HuH-7.5 (cell line): Measurements from ENCODE around the gene ZNF23.

ENCODE experiments used
- DNase-seq: peaks from one replicate; pipeline ENCODE4 v3.0.0; 2011; ENCODE audit warnings: low spot score

The ZNF23 gene

GRCh38 chr16:71467810-71468209 is 5.8 kb upstream of the ZNF23 start:
- no peak for DNase-seq

- DNase-seq = no peak
Observed at GRCh38 chr16:71464231-71464630, 2.2 kb upstream of the ZNF23 start.

- DNase-seq = no peak
Observed at GRCh38 chr16:71460941-71461340, 1.1 kb downstream of the ZNF23 start.

- no peak for DNase-seq
Observed at GRCh38 chr16:71460236-71460635, 1.8 kb downstream of the ZNF23 start.

- no peak for DNase-seq
Observed at GRCh38 chr16:71459510-71459909, 2.5 kb downstream of the ZNF23 start.

GRCh38 chr16:71456801-71457200 is 5.2 kb downstream of the ZNF23 start:
- DNase-seq = no peak

GRCh38 chr16:71453036-71453435 is 9.0 kb downstream of the ZNF23 start:
- DNase-seq = no peak

GRCh38 chr16:71449020-71449419 is 13.0 kb downstream of the ZNF23 start:
- no peak for DNase-seq

GRCh38 chr16:71448274-71448866 is 13.7 kb downstream of the ZNF23 start:
- DNase-seq = no peak

- DNase-seq = no peak
Observed at GRCh38 chr16:71443714-71444113, 18.3 kb downstream of the ZNF23 start.

- DNase-seq = no peak
Observed at GRCh38 chr16:71442051-71442440, 20.0 kb downstream of the ZNF23 start, which contains the start of gene TLE7. TSS of gene TLE7 (minus strand) at chr16:71442054. CDS start at chr16:71433324, 8,730 bp downstream.

- DNase-seq = no peak
Observed at GRCh38 chr16:71441348-71442050, 20.5 kb downstream of the ZNF23 start.

- DNase-seq = no peak
Observed at GRCh38 chr16:71440669-71441347, 21.2 kb downstream of the ZNF23 start.

- DNase-seq = no peak
Observed at GRCh38 chr16:71439523-71439922, 22.5 kb downstream of the ZNF23 start.

GRCh38 chr16:71436473-71436872 is 25.6 kb downstream of the ZNF23 start:
- DNase-seq = no peak

- DNase-seq = no peak
Observed at GRCh38 chr16:71432906-71433305, 29.1 kb downstream of the ZNF23 start.

GRCh38 chr16:71431991-71432390 is 30.1 kb downstream of the ZNF23 start:
- no peak for DNase-seq

GRCh38 chr16:71431176-71431575 is 30.9 kb downstream of the ZNF23 start:
- no peak for DNase-seq

GRCh38 chr16:71430744-71431143 is 31.3 kb downstream of the ZNF23 start:
- no peak for DNase-seq

- no peak for DNase-seq
Observed at GRCh38 chr16:71429581-71429980, 32.5 kb downstream of the ZNF23 start.

GRCh38 chr16:71428883-71429282 is 33.2 kb downstream of the ZNF23 start:
- DNase-seq = no peak

GRCh38 chr16:71428385-71428784 is 33.7 kb downstream of the ZNF23 start:
- no peak for DNase-seq

- DNase-seq = no peak
Observed at GRCh38 chr16:71426880-71427615, 35.0 kb downstream of the ZNF23 start.
